PC-9 (cell line): ENCODE measurements around the gene GSTP1.

ENCODE experiments used
- CTCF ChIP-seq: fragments of 200-600 bp; sonication (generic); conservative IDR thresholded peaks from 2 replicates; pipeline ENCODE4 v1.6.1; 2017; ENCODE audit warnings: mixed run types, antibody characterized with exemption, mild to moderate bottlenecking, moderate library complexity
- EZH2 ChIP-seq: fragments of 200-600 bp; sonication (generic); IDR thresholded peaks from 2 replicates; pipeline ENCODE4 v1.8.0; 2017; ENCODE audit warnings: antibody characterized with exemption, low read depth

GRCh38 chr11:67551127-67551526 is 32.5 kb upstream of the GSTP1 start:
- TF ChIP-seq CTCF (no peak), EZH2 (no peak)
